Central memory CD8-positive, alpha-beta T cell (primary cell): ENCODE measurements around the gene BET1L.
"Not testable (repeated sequence)": the region's sequence is repeated elsewhere in the genome, so short reads cannot be mapped to it uniquely, and the experiment has no call there.

Source experiments
- ATAC-seq: fragments of 150-1000 bp; cut with Tn5 transposase; replicated peaks from 2 replicates; pipeline ENCODE4 v1.10.0; 2022; ENCODE audit warnings: mild to moderate bottlenecking, moderate FRiP score, moderate number of reproducible peaks; ENCODE audit not compliant: poor library complexity, severe bottlenecking; ENCODE audit errors: extremely low read depth
- DNase-seq, 2 donors: peaks; one replicate each; pipeline ENCODE4 v3.0.0; 2021; ENCODE audit warnings: low spot score in 2 of 2
- H3K27ac Mint-ChIP-seq: one replicate; pipeline ENCODE4 v1.8.0; 2022; ENCODE audit warnings: low read depth, mild to moderate bottlenecking, moderate library complexity, mixed read lengths
- H3K27me3 Mint-ChIP-seq: one replicate; pipeline ENCODE4 v1.8.0; 2022; ENCODE audit warnings: mixed read lengths
- H3K36me3 Mint-ChIP-seq: one replicate; pipeline ENCODE4 v1.8.0; 2022; ENCODE audit warnings: mild to moderate bottlenecking, moderate library complexity, mixed read lengths; ENCODE audit not compliant: insufficient read depth
- H3K4me1 Mint-ChIP-seq: one replicate; pipeline ENCODE4 v1.8.0; 2022; ENCODE audit warnings: mixed read lengths
- H3K4me3 Mint-ChIP-seq: one replicate; pipeline ENCODE4 v1.8.0; 2022; ENCODE audit warnings: mild to moderate bottlenecking, moderate library complexity, mixed read lengths
- H3K9me3 Mint-ChIP-seq: one replicate; pipeline ENCODE4 v1.8.0; 2022; ENCODE audit warnings: mixed read lengths

BET1L gene

GRCh38 chr11:240315-240714 lies 33.1 kb upstream of the BET1L start:
- H3K9me3 Mint-ChIP-seq: no peaks in the 10 kb centered on the region
- DNase-seq (no peak), ATAC-seq (no peak)
- H3K4me3 Mint-ChIP-seq: no peak overlapping the region
- H3K27ac Mint-ChIP-seq: no peak overlapping the region
- peaks cover 34% of the 10 kb centered on the region for H3K4me1 Mint-ChIP-seq
- no peaks in the 10 kb centered on the region for H3K27me3 Mint-ChIP-seq
- H3K36me3 Mint-ChIP-seq: peaks cover 58% of the 10 kb centered on the region

- H3K9me3 Mint-ChIP-seq, H3K27me3 Mint-ChIP-seq, ATAC-seq, DNase-seq: not testable (repeated sequence)
- Mint-ChIP-seq H3K36me3 (peaks cover 45% of the 10 kb centered on the region), H3K4me3 (peak overlapping the region; percentile 95), H3K27ac (peak overlapping the region; percentile 55), H3K4me1 (peaks cover 39% of the 10 kb centered on the region)
Measured at GRCh38 chr11:238346-238745, 31.1 kb upstream of the BET1L start.

- H3K4me3 Mint-ChIP-seq: peak within 1 kb of the TSS; percentile 95
- peaks cover 37% of the 10 kb centered on the region for H3K36me3 Mint-ChIP-seq
- ATAC-seq: peak; percentile 84
- DNase-seq: peak; percentile 74 to 82
- peak within 1 kb of the TSS; percentile 97 for H3K27ac Mint-ChIP-seq
- no peaks in the 10 kb centered on the region for H3K27me3 Mint-ChIP-seq
- peaks cover 42% of the 10 kb centered on the region for H3K4me1 Mint-ChIP-seq
- H3K9me3 Mint-ChIP-seq: no peaks in the 10 kb centered on the region
Measured at GRCh38 chr11:236774-237767, 29.9 kb upstream of the BET1L start, which contains the start of gene PSMD13. PSMD13 (plus strand) TSS chr11:236976; CDS start chr11:237050, 74 bp downstream.

- DNase-seq (peak; percentile 74 to 82), ATAC-seq (peak; percentile 90)
- Mint-ChIP-seq H3K4me3 (peak within 1 kb of the TSS; percentile 95), H3K27ac (peak within 1 kb of the TSS; percentile 97), H3K27me3 (no peaks in the 10 kb centered on the region), H3K9me3 (no peaks in the 10 kb centered on the region), H3K36me3 (peaks cover 30% of the 10 kb centered on the region), H3K4me1 (peaks cover 34% of the 10 kb centered on the region)
Measured at GRCh38 chr11:235997-236773, 29.0 kb upstream of the BET1L start, which contains the start of gene SIRT3. SIRT3 (minus strand) TSS chr11:236342; CDS start chr11:236328, 14 bp downstream.

- Mint-ChIP-seq H3K27me3 (no peaks in the 10 kb centered on the region), H3K9me3 (no peaks in the 10 kb centered on the region), H3K4me3 (peak overlapping the region; percentile 95), H3K27ac (peak overlapping the region; percentile 97), H3K36me3 (peaks cover 28% of the 10 kb centered on the region), H3K4me1 (peaks cover 34% of the 10 kb centered on the region)
- DNase-seq (no peak), ATAC-seq (peak; percentile 58)
Measured at GRCh38 chr11:235609-235996, 28.4 kb upstream of the BET1L start.

- ATAC-seq (no peak), DNase-seq (no peak)
- Mint-ChIP-seq H3K27ac (peak overlapping the region; percentile 97), H3K36me3 (peaks cover 28% of the 10 kb centered on the region), H3K4me3 (peak overlapping the region; percentile 95), H3K27me3 (no peaks in the 10 kb centered on the region), H3K9me3 (no peaks in the 10 kb centered on the region), H3K4me1 (peaks cover 34% of the 10 kb centered on the region)
Measured at GRCh38 chr11:235180-235579, 28.0 kb upstream of the BET1L start.

- Mint-ChIP-seq H3K4me1 (peaks cover 26% of the 10 kb centered on the region), H3K27me3 (no peaks in the 10 kb centered on the region), H3K4me3 (no peak overlapping the region), H3K36me3 (peaks cover 27% of the 10 kb centered on the region), H3K27ac (no peak overlapping the region), H3K9me3 (no peaks in the 10 kb centered on the region)
- DNase-seq (no peak), ATAC-seq (no peak)
Measured at GRCh38 chr11:232783-233565, 25.8 kb upstream of the BET1L start.

- Mint-ChIP-seq H3K4me1 (peaks cover 20% of the 10 kb centered on the region), H3K4me3 (no peak overlapping the region), H3K27ac (no peak overlapping the region), H3K9me3 (no peaks in the 10 kb centered on the region), H3K27me3 (no peaks in the 10 kb centered on the region), H3K36me3 (peaks cover 11% of the 10 kb centered on the region)
- no peak for ATAC-seq
- no peak for DNase-seq
Measured at GRCh38 chr11:230431-230830, 23.2 kb upstream of the BET1L start.

- H3K4me1 Mint-ChIP-seq: peaks cover 12% of the 10 kb centered on the region
- H3K4me3 Mint-ChIP-seq: no peak overlapping the region
- DNase-seq (no peak), ATAC-seq (no peak)
- no peaks in the 10 kb centered on the region for H3K9me3 Mint-ChIP-seq
- H3K27ac Mint-ChIP-seq: no peak overlapping the region
- no peaks in the 10 kb centered on the region for H3K27me3 Mint-ChIP-seq
- peaks cover 12% of the 10 kb centered on the region for H3K36me3 Mint-ChIP-seq
Measured at GRCh38 chr11:227824-228379, 20.7 kb upstream of the BET1L start.

- no peak overlapping the region for H3K4me3 Mint-ChIP-seq
- H3K27ac Mint-ChIP-seq: no peak overlapping the region
- DNase-seq (no peak), ATAC-seq (no peak)
- H3K4me1 Mint-ChIP-seq: peaks cover 10% of the 10 kb centered on the region
- peaks cover 14% of the 10 kb centered on the region for H3K36me3 Mint-ChIP-seq
- no peaks in the 10 kb centered on the region for H3K27me3 Mint-ChIP-seq
- no peaks in the 10 kb centered on the region for H3K9me3 Mint-ChIP-seq
Measured at GRCh38 chr11:225734-226453, 18.7 kb upstream of the BET1L start.

GRCh38 chr11:224424-224823 lies 17.2 kb upstream of the BET1L start:
- Mint-ChIP-seq H3K4me3 (no peak overlapping the region), H3K4me1 (peaks cover 10% of the 10 kb centered on the region), H3K36me3 (peaks cover 8% of the 10 kb centered on the region), H3K9me3 (no peaks in the 10 kb centered on the region), H3K27ac (no peak overlapping the region), H3K27me3 (no peaks in the 10 kb centered on the region)
- DNase-seq: no peak
- ATAC-seq: no peak
